ENCODE results near the gene TPM4. TPM values are rescaled to one million over a fixed set of nuclear protein-coding genes. Genes with fewer than 3 reads are reported as not detected.
"Not testable (repeated sequence)": the region's sequence is repeated elsewhere in the genome, so short reads cannot be mapped to it uniquely, and the experiment has no call there.

The TPM4 gene
- total and polyA plus RNA-seq, 8 donors = 167 to 609 (median 351) TPM

DNA sequence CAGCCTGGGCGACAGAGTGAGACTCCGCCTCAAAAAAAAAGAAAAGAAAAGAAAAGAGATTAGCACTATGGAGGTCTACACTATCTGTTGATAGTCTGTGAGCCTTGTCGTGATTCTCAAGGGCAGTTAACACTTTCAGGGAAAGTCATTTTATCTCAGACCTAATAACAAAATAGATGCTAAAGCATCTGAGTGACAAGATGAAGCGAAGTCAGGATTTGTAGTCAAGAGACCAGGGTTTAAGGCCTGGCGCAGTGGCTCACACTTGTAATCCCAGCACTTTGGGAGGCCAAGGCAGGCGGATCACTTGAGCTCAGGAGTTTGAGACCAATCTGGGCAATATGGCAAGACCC is 22.1 kb downstream of the TPM4 start:
- intact Hi-C loops (cut with DNase I; ENCODE audit: low total_unique reads) = no loop called here
- H3K27ac ChIP-seq = peak overlapping the region; percentile 71 to 82 (median 77)
- H3K9me3 ChIP-seq = no peaks in the 10 kb centered on the region
- H3K27me3 ChIP-seq = no peaks in the 10 kb centered on the region
- 65 to 81% (median 73%) methylated on average over 6 of the region's 6 CpGs for WGBS, 5 donors
- H3K36me3 ChIP-seq = peaks cover 87 to 100% (median 99%) of the 10 kb centered on the region in 4 donors
- DNase-seq = no peak
- TF ChIP-seq POLR2A (IDR thresholded peaks at IDR 0.05) (no peak), POLR2AphosphoS5 (IDR thresholded peaks at IDR 0.05) (no peak), EP300 (IDR thresholded peaks at IDR 0.05) (no peak)
- TF ChIP-seq, protein P1, sequence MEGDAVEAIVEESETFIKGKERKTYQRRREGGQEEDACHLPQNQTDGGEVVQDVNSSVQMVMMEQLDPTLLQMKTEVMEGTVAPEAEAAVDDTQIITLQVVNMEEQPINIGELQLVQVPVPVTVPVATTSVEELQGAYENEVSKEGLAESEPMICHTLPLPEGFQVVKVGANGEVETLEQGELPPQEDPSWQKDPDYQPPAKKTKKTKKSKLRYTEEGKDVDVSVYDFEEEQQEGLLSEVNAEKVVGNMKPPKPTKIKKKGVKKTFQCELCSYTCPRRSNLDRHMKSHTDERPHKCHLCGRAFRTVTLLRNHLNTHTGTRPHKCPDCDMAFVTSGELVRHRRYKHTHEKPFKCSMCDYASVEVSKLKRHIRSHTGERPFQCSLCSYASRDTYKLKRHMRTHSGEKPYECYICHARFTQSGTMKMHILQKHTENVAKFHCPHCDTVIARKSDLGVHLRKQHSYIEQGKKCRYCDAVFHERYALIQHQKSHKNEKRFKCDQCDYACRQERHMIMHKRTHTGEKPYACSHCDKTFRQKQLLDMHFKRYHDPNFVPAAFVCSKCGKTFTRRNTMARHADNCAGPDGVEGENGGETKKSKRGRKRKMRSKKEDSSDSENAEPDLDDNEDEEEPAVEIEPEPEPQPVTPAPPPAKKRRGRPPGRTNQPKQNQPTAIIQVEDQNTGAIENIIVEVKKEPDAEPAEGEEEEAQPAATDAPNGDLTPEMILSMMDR (IDR thresholded peaks at IDR 0.05) = no peak
- peaks cover 18 to 80% (median 40%) of the 10 kb centered on the region in 4 donors for H3K4me1 ChIP-seq
- no peak overlapping the region for H3K4me3 ChIP-seq

DNA sequence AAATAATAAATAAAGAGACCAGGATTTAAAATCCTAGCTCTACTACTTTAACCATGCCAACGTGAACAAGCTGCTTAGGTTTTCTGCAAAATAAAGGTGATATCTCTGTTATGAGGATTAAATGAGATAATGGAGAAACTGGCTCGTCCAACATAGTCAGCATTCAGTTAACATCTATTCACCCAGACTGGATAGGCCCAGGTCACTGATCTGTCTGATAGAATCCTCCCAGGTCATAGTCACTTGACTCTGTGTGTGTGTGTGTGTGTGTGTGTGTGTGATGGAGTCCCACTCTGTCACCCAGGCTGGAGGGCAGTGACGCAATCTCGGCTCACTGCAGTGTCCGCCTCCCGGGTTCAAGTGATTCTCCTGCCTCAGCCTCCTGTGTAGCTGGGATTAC is 22.5 kb downstream of the TPM4 start:
- Histone ChIP-seq H3K9me3 (no peaks in the 10 kb centered on the region), H3K4me1 (peaks cover 18 to 81% (median 40%) of the 10 kb centered on the region in 4 donors), H3K36me3 (peaks cover 87 to 100% (median 99%) of the 10 kb centered on the region in 4 donors), H3K27ac (peak overlapping the region in 4 of 5 donors; percentile 71 to 82 (median 76)), H3K4me3 (no peak overlapping the region), H3K27me3 (no peaks in the 10 kb centered on the region)
- WGBS, 5 donors = 82 to 94% (median 89%) methylated on average over 6 of the region's 6 CpGs
- intact Hi-C loops (cut with DNase I; ENCODE audit: low total_unique reads) = no loop called here
- DNase-seq = no peak
- TF ChIP-seq POLR2AphosphoS5 (IDR thresholded peaks at IDR 0.05) = no peak
- TF ChIP-seq EP300 (IDR thresholded peaks at IDR 0.05) = no peak
- TF ChIP-seq POLR2A (IDR thresholded peaks at IDR 0.05) = no peak

DNA sequence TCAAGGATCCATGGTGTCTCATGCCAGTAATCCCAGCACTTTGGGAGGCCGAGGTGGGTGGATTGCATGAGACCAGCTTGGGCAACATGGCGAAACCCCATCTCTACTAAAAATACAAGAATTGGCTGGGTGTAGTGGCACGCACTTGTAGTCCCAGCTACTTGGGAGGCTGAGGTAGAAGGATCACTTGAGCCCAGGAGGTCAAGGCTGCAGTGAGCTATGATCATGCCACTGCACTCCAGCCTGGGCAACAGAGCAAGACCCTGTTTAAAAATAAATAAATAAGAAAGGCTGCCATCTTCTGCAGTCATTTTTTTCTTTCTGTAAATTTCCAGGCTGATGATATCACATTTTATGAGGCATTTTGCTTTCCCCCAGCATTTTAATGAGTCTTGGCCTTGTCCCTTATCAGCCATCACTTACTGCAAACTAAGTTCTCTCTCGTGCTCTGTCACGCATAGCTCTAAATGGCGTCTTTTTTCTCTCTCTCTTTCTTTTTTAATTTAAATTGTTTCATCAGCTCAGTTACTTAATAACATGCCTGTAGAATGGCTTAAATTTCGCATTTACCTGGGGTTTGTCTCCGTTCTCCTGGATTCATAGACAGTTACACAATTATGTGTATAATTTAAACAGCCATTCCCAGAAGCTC is 23.1 kb downstream of the TPM4 start:
- peak overlapping the region in 2 of 5 donors; percentile 75 to 82 for H3K27ac ChIP-seq

DNA sequence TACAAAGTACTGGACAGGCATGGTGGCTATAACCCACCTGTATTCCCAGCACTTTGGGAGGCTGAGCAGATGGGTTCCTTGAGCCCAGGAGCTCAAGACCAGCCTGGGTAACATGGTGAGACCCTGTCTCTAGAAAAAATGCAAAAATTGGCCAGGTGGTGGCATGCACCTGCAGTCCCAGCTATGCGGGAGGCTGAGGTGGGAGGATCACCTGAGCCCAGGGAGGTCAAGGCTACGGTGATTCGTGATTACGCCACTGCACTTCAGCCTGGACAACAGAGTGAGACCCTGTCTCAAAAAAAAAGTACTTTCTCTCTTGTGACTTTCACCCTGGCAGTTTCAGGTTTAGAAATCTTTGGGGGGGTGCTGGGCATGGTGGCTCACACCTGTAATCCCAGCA is 24.2 kb downstream of the TPM4 start:
- Histone ChIP-seq H3K27ac (peak overlapping the region in 2 of 5 donors; percentile 13 to 39), H3K36me3 (peaks cover 76 to 98% (median 95%) of the 10 kb centered on the region in 4 donors), H3K27me3 (no peaks in the 10 kb centered on the region), H3K4me1 (peaks cover 15 to 75% (median 35%) of the 10 kb centered on the region in 4 donors), H3K4me3 (no peak overlapping the region), H3K9me3 (no peaks in the 10 kb centered on the region)
- no peak for TF ChIP-seq EP300 (IDR thresholded peaks at IDR 0.05)
- intact Hi-C loops (cut with DNase I; ENCODE audit: low total_unique reads) = no loop called here
- 90 to 98% (median 96%) methylated on average over 4 of the region's 4 CpGs for WGBS, 5 donors
- no peak for DNase-seq

More for the DNA sequence above, 23.1 kb downstream of the TPM4 start:
- H3K4me3 ChIP-seq; DNase-seq; intact Hi-C loops (cut with DNase I; ENCODE audit: low total_unique reads); H3K9me3 ChIP-seq; H3K27me3 ChIP-seq: not testable (repeated sequence)
- 85 to 92% (median 88%) methylated on average over 8 of the region's 8 CpGs for WGBS, 5 donors
- peaks cover 15 to 82% (median 39%) of the 10 kb centered on the region in 4 donors for H3K4me1 ChIP-seq
- H3K36me3 ChIP-seq = peaks cover 85 to 100% (median 99%) of the 10 kb centered on the region in 4 donors

DNA sequence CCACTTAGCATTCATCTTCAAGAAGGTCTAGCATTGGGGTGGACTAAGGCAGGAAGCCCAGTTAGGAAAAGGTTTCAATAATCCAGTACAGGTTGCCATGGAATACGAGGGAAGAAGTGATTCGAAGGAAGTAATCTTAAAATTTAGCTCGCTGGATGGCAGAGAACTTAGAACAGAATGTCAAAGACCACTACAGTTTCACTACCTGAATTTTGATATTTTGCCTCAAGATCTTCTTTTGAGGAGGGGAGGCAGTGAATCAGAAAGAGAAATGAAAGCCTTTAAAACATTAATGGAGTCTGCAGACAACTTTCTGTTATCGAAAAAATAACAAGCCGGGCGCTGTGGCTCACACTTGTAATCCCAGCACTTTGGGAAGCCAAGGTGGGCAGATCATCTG is 28.4 kb downstream of the TPM4 start:
- Histone ChIP-seq H3K9me3 (no peaks in the 10 kb centered on the region), H3K4me1 (peaks cover 0 to 40% (median 9%) of the 10 kb centered on the region in 4 donors), H3K27ac (peak overlapping the region in 3 of 5 donors; percentile 18 to 42 (median 28)), H3K36me3 (peaks cover 42 to 56% (median 54%) of the 10 kb centered on the region in 4 donors), H3K27me3 (no peaks in the 10 kb centered on the region), H3K4me3 (no peak overlapping the region)
- TF ChIP-seq, protein P1 (IDR thresholded peaks at IDR 0.05) = no peak
- no peak for TF ChIP-seq EP300 (IDR thresholded peaks at IDR 0.05)
- no peak for TF ChIP-seq POLR2AphosphoS5 (IDR thresholded peaks at IDR 0.05)
- no peak for TF ChIP-seq POLR2A (IDR thresholded peaks at IDR 0.05)
- intact Hi-C loops (cut with DNase I; ENCODE audit: low total_unique reads) = no loop called here
- no peak for DNase-seq
- WGBS, 5 donors = 91 to 93% (median 92%) methylated on average over 6 of the region's 6 CpGs

DNA sequence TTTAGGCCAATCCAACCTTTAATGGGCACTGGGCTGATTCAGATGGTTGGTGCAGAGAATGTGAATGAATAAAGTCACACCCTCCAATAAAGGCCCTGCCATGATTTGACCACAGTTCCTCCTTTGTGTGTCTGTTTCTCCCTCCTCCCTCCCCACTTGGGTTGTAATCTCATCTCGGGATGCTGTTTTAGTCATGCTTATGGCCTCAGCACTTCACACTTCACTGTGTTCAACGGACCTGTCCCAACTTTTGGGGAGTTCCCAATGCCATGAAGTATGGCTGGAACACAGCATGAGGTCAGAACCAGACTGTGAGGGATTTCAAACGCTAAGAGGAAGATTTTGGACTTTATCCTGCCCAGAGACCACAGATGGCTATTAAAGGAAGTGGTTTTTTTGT is 29.8 kb downstream of the TPM4 start:
- DNase-seq = no peak
- no peaks in the 10 kb centered on the region for H3K27me3 ChIP-seq
- WGBS, 5 donors = 19 to 27% (median 22%) methylated on average over 3 of the region's 3 CpGs
- no peak overlapping the region for H3K4me3 ChIP-seq
- no peaks in the 10 kb centered on the region for H3K9me3 ChIP-seq
- H3K36me3 ChIP-seq = peaks cover 30 to 42% (median 40%) of the 10 kb centered on the region in 4 donors
- TF ChIP-seq EP300 (IDR thresholded peaks at IDR 0.05) (no peak), POLR2AphosphoS5 (IDR thresholded peaks at IDR 0.05) (no peak), POLR2A (IDR thresholded peaks at IDR 0.05) (no peak)
- TF ChIP-seq, protein P1 (IDR thresholded peaks at IDR 0.05) = no peak
- H3K4me1 ChIP-seq = peaks cover 6 to 40% (median 16%) of the 10 kb centered on the region in 4 donors
- intact Hi-C loops (cut with DNase I; ENCODE audit: low total_unique reads) = no loop called here
- peak overlapping the region in 3 of 5 donors; percentile 2 to 42 (median 28) for H3K27ac ChIP-seq
